Smooth muscle cell (in vitro differentiated cells): ENCODE data around the gene DPYD. TPM values are rescaled to one million over a fixed set of nuclear protein-coding genes. Genes with fewer than 3 reads are reported as not detected.

ENCODE experiments used
- DNase-seq: peaks from one replicate; lab custom pipeline; 2025; ENCODE audit not compliant: unreplicated experiment; lab: John Stamatoyannopoulos, UW
- H2AFZ ChIP-seq: fragments of 200-600 bp; sonication (generic); 2 replicates; pipeline ENCODE4 v1.6.0; 2016; ENCODE audit warnings: antibody characterized with exemption, low read depth, mild to moderate bottlenecking
- H3F3A ChIP-seq: fragments of 200-600 bp; sonication (generic); 2 replicates; pipeline ENCODE4 v1.6.0; 2017; ENCODE audit warnings: antibody characterized with exemption, low read depth
- H3K27ac ChIP-seq: fragments of 200-600 bp; sonication (generic); 2 replicates; pipeline ENCODE4 v1.5.1; 2016; ENCODE audit warnings: low read depth, mild to moderate bottlenecking
- H3K27me3 ChIP-seq: fragments of 200-600 bp; sonication (generic); 2 replicates; pipeline ENCODE4 v1.6.1; 2016; ENCODE audit warnings: low read depth, mild to moderate bottlenecking
- H3K36me3 ChIP-seq: fragments of 200-600 bp; sonication (generic); 2 replicates; pipeline ENCODE4 v1.5.1; 2016; ENCODE audit warnings: low read depth
- H3K4me1 ChIP-seq: fragments of 200-600 bp; sonication (generic); 2 replicates; pipeline ENCODE4 v1.5.1; 2016; ENCODE audit warnings: low read depth
- H3K4me2 ChIP-seq: fragments of 200-600 bp; sonication (generic); 2 replicates; pipeline ENCODE4 v1.6.0; 2016; ENCODE audit warnings: mild to moderate bottlenecking
- H3K4me3 ChIP-seq: fragments of 200-600 bp; sonication (generic); 2 replicates; pipeline ENCODE4 v1.5.1; 2016; ENCODE audit warnings: mild to moderate bottlenecking
- H3K79me2 ChIP-seq: fragments of 200-600 bp; sonication (generic); 2 replicates; pipeline ENCODE4 v1.6.0; 2016; ENCODE audit warnings: low read depth, mild to moderate bottlenecking
- H3K9ac ChIP-seq: fragments of 200-600 bp; sonication (generic); 2 replicates; pipeline ENCODE4 v1.6.0; 2016; ENCODE audit warnings: low read depth
- H3K9me3 ChIP-seq: fragments of 200-600 bp; sonication (generic); replicated peaks from 2 replicates; pipeline ENCODE4 v1.5.1; 2016; ENCODE audit warnings: low read depth
- H4K20me1 ChIP-seq: fragments of 200-600 bp; sonication (generic); 2 replicates; pipeline ENCODE4 v1.6.0; 2016; ENCODE audit warnings: low read depth
- WGBS: methylation state at CpG from one replicate; pipeline ENCODE4 v1.1.7; 2016; ENCODE audit warnings: low lambda C conversion rate; 5-methylcytosine and 5-hydroxymethylcytosine counted together
- polyA plus RNA-seq: library from polyadenylated mRNA; unstranded; fragments of >200 nt; fragmentation: Nextera tagmentation; extraction: Ambion mirVana; gene quantifications from 2 replicates; pipeline ENCODE4 v1.2.1, GENCODE V29; 2016
- total RNA-seq: library from RNA; depleted of rRNA; stranded (reverse); fragments of >200 nt; gene quantifications from 2 replicates; pipeline ENCODE4 v1.2.3, GENCODE V29; 2014
- TF ChIP-seq, protein P1 (sequence below): fragments of 200-600 bp; sonication (generic); IDR thresholded peaks from 2 replicates; pipeline ENCODE4 v1.5.1; 2017; ENCODE audit warnings: borderline replicate concordance, mild to moderate bottlenecking, antibody characterized with exemption; ENCODE audit not compliant: insufficient read depth, poor library complexity, severe bottlenecking

The DPYD gene
- total and polyA plus RNA-seq, 2 experiments from 2014 or later = 1.8 to 2.0 TPM

- H3K4me3 ChIP-seq = no peak overlapping the region
- H2AFZ ChIP-seq = no peak overlapping the region
- WGBS = 94% methylated on average over 1 of the region's 1 CpG
- H3K27ac ChIP-seq = no peak overlapping the region
- H3K9ac ChIP-seq = no peak overlapping the region
- TF ChIP-seq, protein P1, sequence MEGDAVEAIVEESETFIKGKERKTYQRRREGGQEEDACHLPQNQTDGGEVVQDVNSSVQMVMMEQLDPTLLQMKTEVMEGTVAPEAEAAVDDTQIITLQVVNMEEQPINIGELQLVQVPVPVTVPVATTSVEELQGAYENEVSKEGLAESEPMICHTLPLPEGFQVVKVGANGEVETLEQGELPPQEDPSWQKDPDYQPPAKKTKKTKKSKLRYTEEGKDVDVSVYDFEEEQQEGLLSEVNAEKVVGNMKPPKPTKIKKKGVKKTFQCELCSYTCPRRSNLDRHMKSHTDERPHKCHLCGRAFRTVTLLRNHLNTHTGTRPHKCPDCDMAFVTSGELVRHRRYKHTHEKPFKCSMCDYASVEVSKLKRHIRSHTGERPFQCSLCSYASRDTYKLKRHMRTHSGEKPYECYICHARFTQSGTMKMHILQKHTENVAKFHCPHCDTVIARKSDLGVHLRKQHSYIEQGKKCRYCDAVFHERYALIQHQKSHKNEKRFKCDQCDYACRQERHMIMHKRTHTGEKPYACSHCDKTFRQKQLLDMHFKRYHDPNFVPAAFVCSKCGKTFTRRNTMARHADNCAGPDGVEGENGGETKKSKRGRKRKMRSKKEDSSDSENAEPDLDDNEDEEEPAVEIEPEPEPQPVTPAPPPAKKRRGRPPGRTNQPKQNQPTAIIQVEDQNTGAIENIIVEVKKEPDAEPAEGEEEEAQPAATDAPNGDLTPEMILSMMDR = no peak
- H4K20me1 ChIP-seq = no peaks in the 10 kb centered on the region
- no peaks in the 10 kb centered on the region for H3K4me1 ChIP-seq
- no peaks in the 10 kb centered on the region for H3F3A ChIP-seq
- H3K9me3 ChIP-seq = no peaks in the 10 kb centered on the region
- no peak for DNase-seq
- H3K36me3 ChIP-seq = no peaks in the 10 kb centered on the region
- H3K4me2 ChIP-seq = no peak overlapping the region
- no peaks in the 10 kb centered on the region for H3K27me3 ChIP-seq
- H3K79me2 ChIP-seq = no peaks in the 10 kb centered on the region
Observed at GRCh38 chr1:97841338-97841737, 79.5 kb downstream of the DPYD start.

DNA sequence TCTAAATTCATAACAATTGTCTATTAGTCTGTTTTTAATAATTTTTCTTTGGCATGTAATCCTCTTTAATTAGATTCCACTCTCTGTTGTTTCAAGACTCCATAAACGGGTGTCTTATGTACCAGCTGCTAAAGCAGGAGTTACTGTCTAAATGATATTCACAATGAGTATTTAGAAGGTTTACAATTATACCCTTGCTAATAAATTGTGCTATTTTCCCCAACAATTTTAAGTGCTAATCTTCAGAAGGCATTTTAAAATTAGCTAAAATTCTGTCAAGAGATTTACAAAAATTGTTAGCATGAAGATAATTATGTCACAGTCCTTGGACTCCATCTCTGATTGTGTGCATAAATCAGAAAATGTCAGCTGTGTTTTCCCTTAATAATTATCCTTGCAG, 83.7 kb downstream of the DPYD start:
- H3K36me3 ChIP-seq = no peaks in the 10 kb centered on the region
- H3K27ac ChIP-seq = no peak overlapping the region
- no peaks in the 10 kb centered on the region for H3K9me3 ChIP-seq
- no peaks in the 10 kb centered on the region for H3K4me1 ChIP-seq
- no peak overlapping the region for H3K9ac ChIP-seq
- H3K27me3 ChIP-seq = no peaks in the 10 kb centered on the region
- H2AFZ ChIP-seq = no peak overlapping the region
- DNase-seq = no peak
- no peak overlapping the region for H3K4me2 ChIP-seq
- H3F3A ChIP-seq = no peaks in the 10 kb centered on the region
- TF ChIP-seq, protein P1 = no peak
- no peak overlapping the region for H3K4me3 ChIP-seq
- no peaks in the 10 kb centered on the region for H3K79me2 ChIP-seq
- 83% methylated on average over 1 of the region's 1 CpG for WGBS
- H4K20me1 ChIP-seq = no peaks in the 10 kb centered on the region

GRCh38 chr1:97834899-97835298, 85.9 kb downstream of the DPYD start:
- no peaks in the 10 kb centered on the region for H4K20me1 ChIP-seq
- H3K79me2 ChIP-seq = no peaks in the 10 kb centered on the region
- no peak overlapping the region for H3K4me2 ChIP-seq
- TF ChIP-seq, protein P1 = no peak
- no peaks in the 10 kb centered on the region for H3K9me3 ChIP-seq
- H3K4me3 ChIP-seq = no peak overlapping the region
- H2AFZ ChIP-seq = no peak overlapping the region
- no peak overlapping the region for H3K9ac ChIP-seq
- no peaks in the 10 kb centered on the region for H3F3A ChIP-seq
- H3K27ac ChIP-seq = no peak overlapping the region
- DNase-seq = no peak
- no peaks in the 10 kb centered on the region for H3K27me3 ChIP-seq
- no peaks in the 10 kb centered on the region for H3K4me1 ChIP-seq
- H3K36me3 ChIP-seq = no peaks in the 10 kb centered on the region

- no peak for DNase-seq
- Histone ChIP-seq H3K27ac (no peak overlapping the region), H3K9me3 (no peaks in the 10 kb centered on the region), H3K4me2 (no peak overlapping the region), H3K9ac (no peak overlapping the region), H2AFZ (no peak overlapping the region), H3K4me1 (no peaks in the 10 kb centered on the region), H3F3A (no peaks in the 10 kb centered on the region), H3K79me2 (no peaks in the 10 kb centered on the region), H3K4me3 (no peak overlapping the region), H3K27me3 (no peaks in the 10 kb centered on the region), H3K36me3 (no peaks in the 10 kb centered on the region), H4K20me1 (no peaks in the 10 kb centered on the region)
- TF ChIP-seq, protein P1 = no peak
- WGBS = 90% methylated on average over 2 of the region's 2 CpGs
Observed at GRCh38 chr1:97833881-97834280, 87.0 kb downstream of the DPYD start.
